GM10266 (cell line): ENCODE data around the gene TEX44.

Source experiments
- DNase-seq: peaks from one replicate; pipeline ENCODE4 v3.0.0; 2012; ENCODE audit errors: extremely low spot score
- CTCF ChIP-seq: IDR thresholded peaks from 2 replicates; pipeline ENCODE4 v1.5.1; 2012; ENCODE audit warnings: mild to moderate bottlenecking, low read depth; ENCODE audit not compliant: control insufficient read depth, insufficient read depth; ENCODE audit errors: missing control alignments

Gene TEX44

GRCh38 chr2:231640641-231641111 lies 48.0 kb downstream of the TEX44 start:
- no peak for TF ChIP-seq CTCF
- no peak for DNase-seq

DNA sequence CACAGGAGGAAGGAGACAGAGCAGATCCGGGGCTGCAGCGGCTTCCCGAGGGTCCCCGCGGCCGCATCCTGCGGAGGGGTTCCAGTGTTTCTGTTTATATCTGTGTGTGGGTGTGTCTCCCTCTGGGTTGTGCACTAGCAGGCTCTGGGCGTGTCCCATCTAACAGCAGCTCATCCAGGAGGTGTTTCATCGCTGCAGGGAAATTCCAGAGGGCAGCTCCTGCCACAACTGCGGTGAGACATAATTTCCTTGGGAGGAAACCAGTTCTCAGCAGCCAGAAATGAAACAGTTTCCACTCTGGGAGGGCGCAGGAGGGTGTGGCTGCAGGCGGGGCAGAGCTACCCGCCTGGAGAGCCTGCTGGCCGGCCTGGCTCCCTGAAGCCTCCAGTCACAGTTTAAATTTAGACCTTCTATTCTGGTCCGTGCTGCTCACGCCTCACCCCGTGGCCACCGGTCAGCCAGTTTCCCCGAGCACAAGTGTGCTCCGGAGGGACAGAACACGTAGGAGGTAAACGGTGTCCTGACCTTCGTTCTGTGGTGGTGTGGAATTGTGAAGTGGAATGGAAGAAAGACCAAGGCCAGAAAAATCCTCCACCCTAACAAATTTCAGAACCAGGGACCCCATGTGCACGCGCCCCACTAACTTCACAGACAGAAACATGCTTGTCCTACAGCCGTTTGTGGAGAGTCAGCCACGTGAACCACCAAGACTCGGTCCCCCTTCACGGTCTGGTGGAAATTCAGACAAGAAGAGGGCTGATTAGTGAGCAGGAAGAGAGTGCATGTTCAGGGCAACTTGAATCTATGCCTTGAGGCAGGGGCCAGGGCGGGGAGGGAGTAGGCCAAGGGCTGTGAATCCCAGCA lies 50.2 kb downstream of the TEX44 start:
- DNase-seq: peak; percentile 67
- TF ChIP-seq CTCF: no peak

- no peak for TF ChIP-seq CTCF
- no peak for DNase-seq
Measured at GRCh38 chr2:231643495-231643888, 50.8 kb downstream of the TEX44 start.
